A673 (cell line): ENCODE results near the gene WWTR1.

ENCODE experiments used
- EZH2 ChIP-seq: fragments of 200-600 bp; sonication (generic); IDR thresholded peaks from 2 replicates; pipeline ENCODE4 v1.6.1; 2017; ENCODE audit warnings: borderline replicate concordance, low read depth, mild to moderate bottlenecking, mixed read lengths, antibody characterized with exemption, low read length; ENCODE audit not compliant: poor library complexity, severe bottlenecking
- TF ChIP-seq, protein P1 (sequence below): fragments of 300-800, 200-600 bp; sonication (generic); conservative IDR thresholded peaks from 2 replicates; pipeline ENCODE4 v1.5.1; 2017; ENCODE audit warnings: low read depth, mild to moderate bottlenecking, antibody characterized with exemption, low read length, moderate library complexity, mixed read lengths

DNA sequence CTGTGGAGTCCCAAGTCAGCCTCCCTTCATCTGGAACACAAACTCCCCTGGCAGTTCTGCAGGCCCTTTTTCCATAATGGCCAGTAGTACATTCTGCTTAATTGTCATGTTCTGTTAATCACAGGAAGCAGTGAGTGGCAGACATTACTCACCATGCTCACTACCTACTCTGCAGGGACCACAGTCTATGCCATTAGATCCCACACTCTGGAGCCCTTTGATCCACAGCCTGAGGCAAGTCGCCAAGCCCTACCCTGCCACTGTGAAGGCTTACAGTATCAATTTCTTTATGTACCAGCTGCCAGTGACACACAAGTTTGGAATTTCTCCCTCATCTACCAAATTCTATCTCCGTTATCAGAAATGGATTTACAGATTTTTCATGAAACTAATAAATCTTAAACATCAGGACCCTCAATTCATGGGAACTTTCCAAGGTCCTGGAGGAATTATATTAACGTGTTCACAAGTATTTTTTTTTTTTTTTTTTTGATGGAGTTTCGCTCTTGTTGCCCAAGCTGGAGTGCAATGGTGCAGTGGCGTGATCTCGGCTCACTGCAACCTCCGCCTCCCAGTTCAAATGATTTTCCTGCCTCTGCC is 20.6 kb upstream of the WWTR1 start:
- TF ChIP-seq EZH2 = no peak
- TF ChIP-seq, protein P1, sequence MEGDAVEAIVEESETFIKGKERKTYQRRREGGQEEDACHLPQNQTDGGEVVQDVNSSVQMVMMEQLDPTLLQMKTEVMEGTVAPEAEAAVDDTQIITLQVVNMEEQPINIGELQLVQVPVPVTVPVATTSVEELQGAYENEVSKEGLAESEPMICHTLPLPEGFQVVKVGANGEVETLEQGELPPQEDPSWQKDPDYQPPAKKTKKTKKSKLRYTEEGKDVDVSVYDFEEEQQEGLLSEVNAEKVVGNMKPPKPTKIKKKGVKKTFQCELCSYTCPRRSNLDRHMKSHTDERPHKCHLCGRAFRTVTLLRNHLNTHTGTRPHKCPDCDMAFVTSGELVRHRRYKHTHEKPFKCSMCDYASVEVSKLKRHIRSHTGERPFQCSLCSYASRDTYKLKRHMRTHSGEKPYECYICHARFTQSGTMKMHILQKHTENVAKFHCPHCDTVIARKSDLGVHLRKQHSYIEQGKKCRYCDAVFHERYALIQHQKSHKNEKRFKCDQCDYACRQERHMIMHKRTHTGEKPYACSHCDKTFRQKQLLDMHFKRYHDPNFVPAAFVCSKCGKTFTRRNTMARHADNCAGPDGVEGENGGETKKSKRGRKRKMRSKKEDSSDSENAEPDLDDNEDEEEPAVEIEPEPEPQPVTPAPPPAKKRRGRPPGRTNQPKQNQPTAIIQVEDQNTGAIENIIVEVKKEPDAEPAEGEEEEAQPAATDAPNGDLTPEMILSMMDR = no peak
